HG02763 (cell line): ENCODE measurements around the gene MRPL24.

Experiments used
- ATAC-seq: cut with Tn5 transposase; IDR thresholded peaks from one replicate; pipeline ENCODE4 v1.9.1; 2021; ENCODE audit warnings: mild to moderate bottlenecking, moderate library complexity; ENCODE audit not compliant: unreplicated experiment

Gene MRPL24

DNA sequence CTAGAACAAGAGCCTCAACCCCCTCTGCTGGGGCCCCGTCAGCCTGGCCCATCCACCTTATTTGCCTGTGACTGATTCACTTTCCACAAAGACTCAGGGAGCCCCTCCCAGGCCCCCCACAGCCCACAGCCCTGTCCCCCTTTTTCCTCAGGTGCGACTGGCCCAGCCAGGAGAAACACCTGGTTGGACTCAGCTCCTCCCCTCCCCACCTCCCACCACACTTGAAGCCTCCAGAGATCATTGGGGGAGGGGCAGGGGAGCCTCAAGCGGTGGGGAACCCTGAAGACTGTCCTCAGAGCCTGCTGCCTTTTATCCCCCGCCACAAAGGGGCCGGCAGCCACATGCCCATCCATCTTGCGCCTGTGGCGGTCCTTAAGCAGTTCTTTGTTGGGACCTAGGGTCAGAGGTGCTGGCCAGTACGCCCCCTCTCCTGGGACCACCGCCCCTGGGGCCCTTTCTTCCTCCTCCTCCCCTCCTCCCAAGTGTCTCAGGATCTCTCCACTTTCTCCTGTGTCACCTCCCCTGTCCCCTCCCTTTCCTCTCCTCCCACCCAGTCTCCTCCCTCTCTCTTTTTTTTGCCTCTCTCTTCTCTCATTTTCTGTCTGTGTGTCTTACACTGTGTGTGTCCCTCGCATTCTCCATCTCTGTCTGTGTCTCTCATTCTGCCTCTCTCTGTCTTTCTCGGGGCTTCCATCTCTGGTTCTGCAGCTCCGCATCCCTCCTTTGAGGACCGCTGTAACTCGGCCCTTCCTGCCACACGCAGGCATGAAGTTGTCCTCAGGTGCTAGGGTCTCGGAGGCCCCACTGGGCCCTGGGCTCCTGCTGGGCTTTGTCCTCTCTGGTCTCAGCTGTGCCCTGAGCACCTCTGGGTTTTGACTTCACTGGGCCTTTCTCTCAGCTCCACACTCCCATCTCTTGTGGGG is 47.7 kb downstream of the MRPL24 start:
- no peak for ATAC-seq

DNA sequence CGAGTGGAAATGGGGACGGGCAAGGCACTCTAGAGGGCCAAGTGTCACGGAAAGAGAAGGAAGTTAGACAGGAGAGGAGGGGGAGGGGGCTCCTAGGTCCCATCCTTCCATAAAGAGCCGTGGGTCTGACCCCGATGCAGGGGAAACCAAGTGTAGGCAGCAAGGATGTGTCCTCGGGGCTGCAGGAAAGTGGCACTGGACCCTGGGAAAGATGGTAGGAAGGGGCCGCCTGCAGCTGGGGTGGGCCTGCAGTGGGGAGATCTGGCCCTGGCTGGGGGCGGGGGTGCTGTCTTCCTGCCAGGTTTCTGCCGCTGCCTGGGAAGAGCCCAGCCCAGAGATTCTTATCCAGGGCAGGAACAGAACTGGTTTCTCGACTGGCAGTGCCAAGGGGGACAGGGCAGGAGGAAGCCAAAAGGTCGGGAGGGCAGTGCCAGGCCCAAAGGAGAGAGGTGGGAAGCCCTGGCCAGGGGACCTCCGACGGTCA is 48.4 kb downstream of the MRPL24 start:
- ATAC-seq: no peak

DNA sequence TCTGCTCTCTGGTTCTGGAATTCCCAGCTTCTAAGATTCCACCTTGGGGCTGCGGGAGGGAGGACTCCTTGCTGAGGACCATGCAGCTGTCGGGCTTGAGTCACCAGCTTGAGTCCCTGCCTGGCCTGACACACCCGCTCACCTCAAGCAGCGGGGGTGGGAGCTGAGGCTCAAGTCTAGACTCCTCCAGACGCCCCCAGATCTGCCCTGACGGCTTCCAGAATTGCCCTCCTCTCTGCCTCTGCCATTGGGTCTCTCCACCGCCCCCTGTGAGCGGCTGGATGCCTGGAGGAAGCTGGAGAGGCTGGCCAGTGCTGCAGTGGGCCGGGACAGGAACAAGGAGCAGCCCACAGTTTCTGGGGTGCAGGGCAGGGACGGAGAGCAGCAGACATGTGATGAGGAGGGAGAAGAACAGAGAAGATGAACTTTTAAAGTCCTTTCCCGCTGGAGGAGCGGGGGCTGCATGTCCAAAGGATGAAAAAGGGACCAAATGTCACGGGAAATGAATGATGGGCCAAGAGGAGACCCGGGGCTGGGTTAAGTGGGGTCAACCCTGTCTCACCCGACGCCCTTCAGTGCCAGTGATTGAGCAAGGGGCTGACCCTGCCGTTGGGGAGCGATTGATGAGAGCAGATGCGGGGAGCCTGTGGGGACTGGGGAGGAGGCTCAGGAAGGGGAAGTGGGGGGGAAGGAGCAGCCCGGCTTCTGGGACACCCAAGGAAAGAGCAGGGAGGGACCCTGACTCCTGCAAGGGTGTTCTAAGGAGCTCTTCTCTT is 49.0 kb downstream of the MRPL24 start:
- no peak for ATAC-seq

DNA sequence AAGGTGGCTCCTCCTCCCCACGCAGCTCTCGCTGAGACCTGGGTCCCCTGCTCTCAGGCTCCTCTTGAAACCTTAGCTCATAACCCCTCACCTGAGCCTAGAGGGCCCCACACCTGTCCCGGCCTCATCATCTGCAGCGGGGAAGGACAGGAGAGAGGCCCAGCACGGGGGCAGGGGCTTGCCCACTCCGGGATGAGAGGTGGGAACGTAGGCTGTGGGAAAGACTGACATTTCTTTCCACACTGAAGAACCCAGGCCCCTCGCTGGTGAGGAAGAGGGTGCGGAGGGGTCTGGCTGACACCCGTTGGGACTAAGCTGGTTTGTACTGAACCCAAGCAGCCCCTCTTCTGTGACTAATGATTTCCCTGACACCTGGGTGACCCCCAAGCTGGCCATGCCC is 49.7 kb downstream of the MRPL24 start:
- ATAC-seq: no peak

- no peak for ATAC-seq
Observed at GRCh38 chr1:156690675-156691036, 50.2 kb downstream of the MRPL24 start.

DNA sequence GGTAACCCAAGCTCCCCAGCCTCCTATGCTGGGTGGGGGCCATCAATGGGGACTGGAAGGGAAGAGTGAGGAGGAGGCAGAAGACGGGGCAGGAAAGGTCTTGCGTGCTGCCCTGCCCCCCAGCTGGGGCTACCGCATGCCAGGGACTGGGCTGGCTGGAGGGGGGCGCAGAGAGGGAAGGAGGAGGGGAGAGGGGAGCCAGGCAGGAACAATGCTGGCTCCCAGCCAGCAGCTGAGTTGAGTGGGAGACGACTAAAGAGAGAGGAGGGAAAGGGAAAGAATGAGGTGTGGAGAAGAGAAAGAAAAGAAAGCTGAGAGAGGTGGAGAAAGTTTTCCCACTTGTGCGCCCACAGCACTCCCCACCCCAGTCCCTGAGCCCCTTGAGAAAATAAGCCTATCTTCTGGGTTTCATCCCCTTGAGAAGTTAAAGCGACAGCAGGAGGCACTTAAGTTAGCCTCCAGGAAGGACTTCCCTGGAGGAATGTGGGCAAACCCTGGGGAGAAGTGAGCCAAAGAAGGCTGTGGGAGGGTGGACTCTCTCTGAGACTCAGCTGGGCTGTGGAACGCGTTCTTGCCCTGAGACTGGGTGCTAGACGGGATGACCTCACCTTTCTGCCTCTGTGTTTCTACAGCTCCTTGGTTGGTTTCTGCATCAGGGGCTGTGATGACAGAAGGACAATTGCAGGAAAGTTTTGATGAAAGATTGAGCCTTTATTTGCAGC is 50.8 kb downstream of the MRPL24 start:
- ATAC-seq: no peak

DNA sequence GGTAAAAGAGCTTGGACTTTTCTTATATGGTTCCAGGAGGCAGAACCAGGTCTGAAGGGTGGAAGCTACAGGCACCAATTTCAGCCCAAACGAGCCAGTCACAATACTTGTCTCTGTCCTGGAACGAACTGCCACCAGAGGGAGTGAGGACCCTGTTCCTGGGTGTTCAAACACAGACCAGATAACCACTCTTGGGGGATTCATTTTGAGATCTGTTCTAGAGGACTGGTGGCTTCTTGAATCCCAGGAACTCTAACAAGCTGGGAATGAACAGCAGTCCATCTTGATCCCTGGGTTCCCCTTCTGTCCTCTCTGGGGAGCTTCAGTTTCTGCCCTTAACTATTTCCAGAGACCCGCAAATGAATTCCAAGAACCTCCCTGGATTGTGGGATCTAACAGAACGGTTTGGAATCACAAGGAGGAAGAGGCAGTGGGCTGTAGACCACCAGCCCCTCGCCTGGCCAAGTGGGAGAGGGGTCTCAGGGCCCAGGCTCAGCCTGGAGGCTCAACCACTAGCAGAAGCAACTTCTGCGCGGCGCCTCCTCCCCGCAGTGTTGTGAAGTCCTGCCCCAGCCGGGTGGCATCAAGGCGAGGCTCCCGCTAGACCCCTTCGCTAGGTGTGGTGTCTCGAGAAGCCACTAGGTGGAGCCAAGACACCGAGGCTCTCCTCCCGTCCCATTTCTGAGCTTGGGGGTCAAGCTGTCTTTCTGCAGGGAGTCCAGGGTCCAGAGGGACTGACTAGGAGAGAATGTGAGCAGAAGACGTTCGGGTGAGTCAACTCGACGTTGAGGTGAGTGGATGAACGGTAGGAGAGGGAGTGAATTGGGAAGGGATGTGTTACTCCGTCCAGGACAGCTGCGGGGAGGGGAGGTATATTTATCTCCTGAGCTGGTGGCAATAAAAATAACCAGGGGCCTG is 51.6 kb downstream of the MRPL24 start:
- ATAC-seq: no peak
